NCI-H2196 treated with DMSO at 0.1 percent for 48 hours (cell line): ENCODE data around the gene SERGEF.
"Not testable (repeated sequence)": the region's sequence is repeated elsewhere in the genome, so short reads cannot be mapped to it uniquely, and the experiment has no call there.

ENCODE experiments used
- DNase-seq: peaks from one replicate; lab custom pipeline; 2025; ENCODE audit not compliant: unreplicated experiment; lab: John Stamatoyannopoulos, UW

SERGEF gene

GRCh38 chr11:17915500-17916143 is 97.2 kb downstream of the SERGEF start:
- peak; percentile 32 for DNase-seq

- no peak for DNase-seq
These were observed 97.9 kb downstream of the SERGEF start for GRCh38 chr11:17914957-17915356.

- no peak for DNase-seq
These were observed 105.8 kb downstream of the SERGEF start for GRCh38 chr11:17907046-17907445.

- peak; percentile 52 for DNase-seq
These were observed 106.4 kb downstream of the SERGEF start for GRCh38 chr11:17906436-17906835.

- DNase-seq = no peak
These were observed 107.4 kb downstream of the SERGEF start for GRCh38 chr11:17905477-17905876.

- no peak for DNase-seq
These were observed 111.4 kb downstream of the SERGEF start for GRCh38 chr11:17901481-17901880.

- DNase-seq = no peak
These were observed 114.1 kb downstream of the SERGEF start for GRCh38 chr11:17898782-17899181.

GRCh38 chr11:17898071-17898470 is 114.8 kb downstream of the SERGEF start:
- no peak for DNase-seq

- no peak for DNase-seq
These were observed 115.4 kb downstream of the SERGEF start for GRCh38 chr11:17897495-17897894.

- DNase-seq = not testable (repeated sequence)
These were observed 116.2 kb downstream of the SERGEF start for GRCh38 chr11:17896496-17897151.

- no peak for DNase-seq
These were observed 117.8 kb downstream of the SERGEF start for GRCh38 chr11:17894929-17895658.

- no peak for DNase-seq
These were observed 120.4 kb downstream of the SERGEF start for GRCh38 chr11:17892409-17892808.

GRCh38 chr11:17890325-17890724 is 122.5 kb downstream of the SERGEF start:
- no peak for DNase-seq

- no peak for DNase-seq
These were observed 125.1 kb downstream of the SERGEF start for GRCh38 chr11:17887779-17888178.

GRCh38 chr11:17883946-17884345 is 128.9 kb downstream of the SERGEF start:
- no peak for DNase-seq

- no peak for DNase-seq
These were observed 129.8 kb downstream of the SERGEF start for GRCh38 chr11:17883057-17883456.

- no peak for DNase-seq
These were observed 134.1 kb downstream of the SERGEF start for GRCh38 chr11:17878743-17879142.

GRCh38 chr11:17877886-17878285 is 135.0 kb downstream of the SERGEF start:
- no peak for DNase-seq

GRCh38 chr11:17876827-17877226 is 136.0 kb downstream of the SERGEF start:
- DNase-seq = no peak

- DNase-seq = no peak
These were observed 137.0 kb downstream of the SERGEF start for GRCh38 chr11:17875891-17876290.

- no peak for DNase-seq
These were observed 139.3 kb downstream of the SERGEF start for GRCh38 chr11:17873586-17873985.

- DNase-seq = not testable (repeated sequence)
These were observed 144.4 kb downstream of the SERGEF start for GRCh38 chr11:17868398-17868797.
